ENCODE results near the gene GPR33.

DNA sequence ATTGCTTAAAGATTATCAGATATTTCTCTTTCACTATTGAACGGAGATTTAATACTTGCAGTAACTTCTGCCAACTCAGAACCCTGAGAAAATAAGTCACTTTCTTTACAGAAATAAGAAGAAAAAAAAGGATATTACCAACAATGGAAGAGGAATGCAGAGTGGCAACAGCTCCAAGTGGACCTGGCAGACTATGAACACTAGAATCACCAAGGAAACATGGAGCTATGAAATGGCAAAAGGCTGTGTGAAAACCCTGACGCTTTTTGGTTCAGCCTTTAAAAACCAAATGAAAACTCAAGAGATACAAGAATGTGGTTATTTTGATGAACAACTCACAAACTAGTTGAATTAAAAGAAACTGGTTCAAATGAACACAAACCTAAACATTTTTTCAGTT, 48.3 kb downstream of the GPR33 start:
- TF ChIP-seq SPI1 (IDR thresholded peaks at IDR 0.05; ENCODE audit: low read depth, low read length) (no peak), POLR2AphosphoS5 (IDR thresholded peaks at IDR 0.05; ENCODE audit: low read depth, low read length) (no peak), POLR2A (IDR thresholded peaks at IDR 0.05; ENCODE audit: low read depth, low read length) (no peak), POU2F2 (IDR thresholded peaks at IDR 0.05; ENCODE audit: low read depth, low read length) (no peak)

All from GM12891 (cell line).